Measurements from ENCODE around the gene TENT4A.

DNA sequence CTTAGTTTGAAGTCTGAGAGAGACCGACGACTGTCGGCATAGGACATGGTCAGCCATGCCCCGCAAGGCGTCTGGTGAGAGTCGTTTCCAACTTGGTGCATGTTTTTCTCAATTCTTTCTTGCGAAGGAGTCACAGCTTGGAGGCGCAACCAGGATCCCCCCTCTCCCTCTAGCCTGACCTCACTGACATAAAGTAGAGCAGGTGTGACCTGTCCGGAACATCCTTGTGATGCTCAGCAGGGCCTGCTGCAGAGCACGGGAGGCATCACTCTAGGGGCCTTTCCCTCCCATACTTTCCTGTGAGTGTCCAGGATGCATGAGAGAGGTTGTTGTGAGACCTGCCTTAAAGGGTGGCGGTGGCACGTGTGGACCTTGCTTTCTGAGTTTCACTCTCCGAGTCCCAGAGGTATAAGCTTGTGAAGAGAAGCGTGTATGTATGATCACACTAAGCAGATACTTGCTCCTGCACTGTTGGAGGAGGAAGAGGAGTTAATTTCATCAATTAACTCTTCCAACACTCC is 5.0 kb downstream of the TENT4A start:
- TF ChIP-seq, protein P1, sequence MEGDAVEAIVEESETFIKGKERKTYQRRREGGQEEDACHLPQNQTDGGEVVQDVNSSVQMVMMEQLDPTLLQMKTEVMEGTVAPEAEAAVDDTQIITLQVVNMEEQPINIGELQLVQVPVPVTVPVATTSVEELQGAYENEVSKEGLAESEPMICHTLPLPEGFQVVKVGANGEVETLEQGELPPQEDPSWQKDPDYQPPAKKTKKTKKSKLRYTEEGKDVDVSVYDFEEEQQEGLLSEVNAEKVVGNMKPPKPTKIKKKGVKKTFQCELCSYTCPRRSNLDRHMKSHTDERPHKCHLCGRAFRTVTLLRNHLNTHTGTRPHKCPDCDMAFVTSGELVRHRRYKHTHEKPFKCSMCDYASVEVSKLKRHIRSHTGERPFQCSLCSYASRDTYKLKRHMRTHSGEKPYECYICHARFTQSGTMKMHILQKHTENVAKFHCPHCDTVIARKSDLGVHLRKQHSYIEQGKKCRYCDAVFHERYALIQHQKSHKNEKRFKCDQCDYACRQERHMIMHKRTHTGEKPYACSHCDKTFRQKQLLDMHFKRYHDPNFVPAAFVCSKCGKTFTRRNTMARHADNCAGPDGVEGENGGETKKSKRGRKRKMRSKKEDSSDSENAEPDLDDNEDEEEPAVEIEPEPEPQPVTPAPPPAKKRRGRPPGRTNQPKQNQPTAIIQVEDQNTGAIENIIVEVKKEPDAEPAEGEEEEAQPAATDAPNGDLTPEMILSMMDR (IDR thresholded peaks at IDR 0.05 in 8 of 11, conservative IDR thresholded peaks at IDR 0.05 in 3 of 11): no peak
- TF ChIP-seq POLR2AphosphoS5 (IDR thresholded peaks at IDR 0.05) (no peak), POLR2A (IDR thresholded peaks at IDR 0.05) (no peak)
